KG1 (cell line): ENCODE data around the gene GRAMD1B.

Experiments used
- DNase-seq: peaks from one replicate; lab custom pipeline; 2025; lab: John Stamatoyannopoulos, UW

GRAMD1B gene

GRCh38 chr11:123475469-123475868 lies 45.4 kb downstream of the GRAMD1B start:
- no peak for DNase-seq

GRCh38 chr11:123477205-123477907 lies 47.3 kb downstream of the GRAMD1B start:
- DNase-seq, result no peak

GRCh38 chr11:123478352-123478987 lies 48.4 kb downstream of the GRAMD1B start:
- peak; percentile 47 for DNase-seq

- DNase-seq, result no peak
Measured at GRCh38 chr11:123479048-123479837, 49.2 kb downstream of the GRAMD1B start.

GRCh38 chr11:123480290-123480815 lies 50.3 kb downstream of the GRAMD1B start:
- no peak for DNase-seq

- no peak for DNase-seq
Measured at GRCh38 chr11:123480882-123481281, 50.8 kb downstream of the GRAMD1B start.

GRCh38 chr11:123481640-123482039 lies 51.6 kb downstream of the GRAMD1B start:
- no peak for DNase-seq

- no peak for DNase-seq
Measured at GRCh38 chr11:123482218-123482617, 52.1 kb downstream of the GRAMD1B start.

GRCh38 chr11:123483058-123483457 lies 53.0 kb downstream of the GRAMD1B start:
- DNase-seq, result no peak

GRCh38 chr11:123483466-123483865 lies 53.4 kb downstream of the GRAMD1B start:
- no peak for DNase-seq

GRCh38 chr11:123484448-123484847 lies 54.4 kb downstream of the GRAMD1B start:
- no peak for DNase-seq

GRCh38 chr11:123487157-123487744 lies 57.2 kb downstream of the GRAMD1B start:
- DNase-seq, result no peak

GRCh38 chr11:123490527-123490926 lies 60.5 kb downstream of the GRAMD1B start:
- DNase-seq, result no peak

GRCh38 chr11:123491241-123491640 lies 61.2 kb downstream of the GRAMD1B start:
- no peak for DNase-seq

GRCh38 chr11:123493349-123494063 lies 63.4 kb downstream of the GRAMD1B start:
- no peak for DNase-seq

- no peak for DNase-seq
Measured at GRCh38 chr11:123494195-123495050, 64.4 kb downstream of the GRAMD1B start.

GRCh38 chr11:123504401-123504800 lies 74.3 kb downstream of the GRAMD1B start:
- no peak for DNase-seq

- DNase-seq, result no peak
Measured at GRCh38 chr11:123505546-123506299, 75.7 kb downstream of the GRAMD1B start.

- DNase-seq, result no peak
Measured at GRCh38 chr11:123507043-123507442, 77.0 kb downstream of the GRAMD1B start.
